GM12878 (cell line): Measurements from ENCODE around the gene CARD11. TPM values are rescaled to one million over a fixed set of nuclear protein-coding genes. Genes with fewer than 3 reads are reported as not detected.

Experiments used
- ATAC-seq: fragments of 200-7000 bp; cut with Tn5 transposase; 3 replicates; pipeline ENCODE4 v1.9.1; 2020; ENCODE audit warnings: mild to moderate bottlenecking, moderate library complexity
- BruUV-seq: library from RNA; stranded (reverse); fragments of 400-500 nt; replicated peaks from 2 replicates; lab custom pipeline; 2021; lab: Mats Ljungman, UMichigan
- CTCF ChIA-PET: fragments of 300-600 bp; sonication (Branson Sonifier 250); formaldehyde crosslinking; extraction: SDS; loops from one replicate; lab custom pipeline; 2021; ENCODE audit warnings: inconsistent platforms; lab: Yijun Ruan, JAX
- POLR2A ChIA-PET: fragments of 350-600 bp; formaldehyde crosslinking; extraction: SDS; loops from one replicate; lab custom pipeline; 2021; ENCODE audit warnings: inconsistent platforms; lab: Charles Lee
- RAD21 ChIA-PET: fragments of 300-600 bp; sonication (Branson Sonifier 250); formaldehyde crosslinking; loops from one replicate; lab custom pipeline; 2023; ENCODE audit warnings: antibody characterized with exemption; ENCODE audit not compliant: unreplicated experiment; lab: Charles Lee
- SMC1A ChIA-PET: fragments of 300-600 bp; sonication (Branson Sonifier 250); formaldehyde crosslinking; loops from one replicate; lab custom pipeline; 2023; ENCODE audit not compliant: unreplicated experiment, uncharacterized antibody; lab: Charles Lee
- DNase-seq: peaks from one replicate; pipeline ENCODE4 v3.0.0-alpha.2; 2011; ENCODE audit warnings: low read depth, low spot score
- FAIRE-seq: peaks from 3 replicates; lab custom pipeline; 2011; peaks lifted over from hg19 to GRCh38; lab: Jason Lieb, UNC
- H2AFZ ChIP-seq: 2 replicates; pipeline ENCODE4 v1.6.0; 2011; ENCODE audit warnings: low read depth, low read length, control low read depth; ENCODE audit not compliant: control insufficient read depth
- H3K27ac ChIP-seq: 2 replicates; pipeline ENCODE4 v1.5.1; 2011; ENCODE audit warnings: control low read depth; ENCODE audit not compliant: control insufficient read depth, insufficient read depth
- H3K27me3 ChIP-seq, 2 experiments: replicated peaks in 1 of 2; 2 replicates each; pipeline versions ENCODE4 v1.6.0 to v1.6.1; 2011; ENCODE audit warnings: low read length in 1 of 2; ENCODE audit not compliant: control insufficient read depth in 2 of 2, insufficient read depth in 2 of 2
- H3K36me3 ChIP-seq, 2 experiments: 2 replicates each; pipeline ENCODE4 v1.5.1; 2011; ENCODE audit warnings: low read length in 1 of 2; ENCODE audit not compliant: control insufficient read depth in 2 of 2, insufficient read depth in 2 of 2
- H3K4me1 ChIP-seq: 2 replicates; pipeline ENCODE4 v1.6.1; 2011; ENCODE audit warnings: mild to moderate bottlenecking, low read length, moderate library complexity, mixed read lengths; ENCODE audit not compliant: control insufficient read depth, insufficient read depth
- H3K4me2 ChIP-seq: 2 replicates; pipeline ENCODE4 v1.6.0; 2011; ENCODE audit warnings: control low read depth; ENCODE audit not compliant: control insufficient read depth, insufficient read depth
- H3K4me3 ChIP-seq: fragments of 200-600 bp; sonication (generic); 2 replicates; pipeline ENCODE4 v1.5.1; 2016
- H3K79me2 ChIP-seq: 2 replicates; pipeline ENCODE4 v1.6.0; 2011; ENCODE audit warnings: low read length; ENCODE audit not compliant: control insufficient read depth, insufficient read depth
- H3K9ac ChIP-seq: 2 replicates; pipeline ENCODE4 v1.8.0; 2011; ENCODE audit warnings: low read length, control low read depth, mixed read lengths; ENCODE audit not compliant: control insufficient read depth, insufficient read depth
- H3K9me3 ChIP-seq: replicated peaks from 3 replicates; pipeline ENCODE4 v1.5.1; 2011; ENCODE audit warnings: mild to moderate bottlenecking, low read length; ENCODE audit not compliant: control insufficient read depth, insufficient read depth
- H4K20me1 ChIP-seq: 2 replicates; pipeline ENCODE4 v1.6.0; 2011; ENCODE audit not compliant: control insufficient read depth, insufficient read depth
- NFIC ChIP-seq: IDR thresholded peaks from 2 replicates; pipeline ENCODE4 v1.6.1; 2012; ENCODE audit warnings: low read depth, mild to moderate bottlenecking, inconsistent platforms, low read length, moderate library complexity
- PAX8 ChIP-seq: fragments of 450-650 bp; IDR thresholded peaks from 2 replicates; pipeline ENCODE4 v1.6.1; 2017; ENCODE audit warnings: mild to moderate bottlenecking, moderate library complexity
- RAD21 ChIP-seq: IDR thresholded peaks from 2 replicates; pipeline ENCODE4 v1.6.1; 2011; ENCODE audit warnings: mild to moderate bottlenecking, low read depth, low read length, moderate library complexity; ENCODE audit not compliant: insufficient read depth
- RBBP5 ChIP-seq: fragments of 200-600 bp; sonication (generic); conservative IDR thresholded peaks from 2 replicates; pipeline ENCODE4 v1.6.1; 2016
- SMC3 ChIP-seq: IDR thresholded peaks from 2 replicates; pipeline ENCODE4 v1.6.1; 2011; ENCODE audit warnings: low read length, improper control_type of control experiment, borderline replicate concordance
- WGBS: methylation state at CpG from one replicate; pipeline ENCODE4 v1.1.6; 2016; ENCODE audit warnings: low lambda C conversion rate; ENCODE audit not compliant: insufficient replicate concordance, insufficient coverage; ENCODE audit errors: missing lambda C conversion rate; 5-methylcytosine and 5-hydroxymethylcytosine counted together
- in situ Hi-C: fragments of 300-500 bp; cut with MboI; formaldehyde crosslinking; loops from 9 replicates; pipeline ENCODE4 v1.14.3; 2018; ENCODE audit warnings: mixed read lengths
- intact Hi-C: fragments of 100-400 bp; cut with micrococcal nuclease; formaldehyde crosslinking; loops from one replicate; pipeline ENCODE4 v1.14.2; 2022; ENCODE audit not compliant: unreplicated experiment
- polyA plus RNA-seq, 11 experiments: library from polyadenylated mRNA; depleted of rRNA in 4 of 11; unstranded in 6 of 11; stranded (reverse) in 5 of 11; fragments of >200 nt; fragmentation: Nextera tagmentation in 4 of 11; fragmentation: Illumina TruSeq in 1 of 11; extraction: Ambion mirVana in 4 of 11; extraction: Trizol in 1 of 11; gene quantifications; 1 replicate in 1 of 11; 2 replicates in 10 of 11; pipeline versions ENCODE4 v1.2.1 to v1.2.3, GENCODE V29; 2011 to 2016; ENCODE audit warnings: inconsistent platforms in 2 of 11, missing spikeins in 2 of 11, low read depth in 1 of 11
- total RNA-seq, 4 experiments: library from RNA; depleted of rRNA in 3 of 4; stranded (reverse); fragments of >200 nt in 3 of 4; fragmentation: Illumina TruSeq in 1 of 4; extraction: Trizol in 1 of 4; gene quantifications; 2 replicates each; pipeline versions ENCODE4 v1.2.1 to v1.2.3, GENCODE V29; 2013 to 2021
- TF ChIP-seq, protein P1 (sequence below), 3 experiments: IDR thresholded peaks in 2 of 3; conservative IDR thresholded peaks in 1 of 3; 2 replicates each; pipeline ENCODE4 v1.5.1; 2011; ENCODE audit warnings: low read depth in 3 of 3, low read length in 3 of 3, mild to moderate bottlenecking in 3 of 3, control low read depth in 2 of 3, moderate library complexity in 2 of 3, inconsistent platforms in 1 of 3, mixed read lengths in 1 of 3; ENCODE audit not compliant: control insufficient read depth in 2 of 3, insufficient read depth in 1 of 3; ENCODE audit errors: extremely low read depth in 1 of 3

The CARD11 gene
- total and polyA plus RNA-seq, 10 of the 15 experiments (the other 5 are each of a cell fraction or from before 2014, with no cell fraction given): 0.27 to 72.0 (median 28.4) TPM

DNA sequence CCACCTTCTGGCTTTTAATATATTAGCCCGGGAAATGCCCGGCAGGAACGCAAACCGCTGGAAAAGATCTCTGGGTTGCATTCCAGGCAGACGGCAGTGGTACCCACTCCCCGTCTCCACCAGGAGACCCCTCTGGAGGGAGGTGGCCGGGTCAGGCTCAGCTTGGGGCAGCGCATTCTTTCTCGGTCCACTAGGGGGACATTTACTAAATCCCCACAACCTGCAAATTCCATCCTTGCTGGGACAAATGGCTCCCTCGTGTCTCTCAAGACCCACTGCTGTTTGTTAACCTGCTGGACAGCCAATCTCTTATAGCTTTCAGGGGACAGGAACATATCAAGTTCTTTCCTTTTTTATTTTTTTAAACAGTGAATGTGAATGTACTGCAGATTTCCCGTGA lies 45.8 kb upstream of the CARD11 start:
- SMC1A ChIA-PET: interaction anchor here (0.9 to 6.7 kb wide), 2 partner anchors 23 to 316 kb away, joined by 3 to 67 read pairs; no protein-coding TSS in a partner anchor
- Histone ChIP-seq H2AFZ (no peak overlapping the region), H3K36me3 (no peaks in the 10 kb centered on the region), H3K4me1 (peaks cover 7% of the 10 kb centered on the region), H3K79me2 (no peaks in the 10 kb centered on the region), H4K20me1 (no peaks in the 10 kb centered on the region), H3K4me3 (no peak overlapping the region), H3K27me3 (no peaks in the 10 kb centered on the region), H3K9me3 (no peaks in the 10 kb centered on the region), H3K4me2 (no peak overlapping the region), H3K9ac (no peak overlapping the region), H3K27ac (no peak overlapping the region)
- intact Hi-C loops (no loop called here), in situ Hi-C loops (no loop called here)
- peak; percentile 32; the same call in 2 of the 3 replicates for ATAC-seq
- no peak for DNase-seq
- CTCF ChIA-PET: interaction anchor here (0.7 to 2.0 kb wide), 5 partner anchors 9 to 65 kb away, joined by 3 to 6 read pairs (median 3); no protein-coding TSS in a partner anchor
- TF ChIP-seq SMC3 (0 out of 2 replicates have a peak, but pooled peaks have one; percentile 19), RAD21 (peak; percentile 17; the same call in 1 of the 2 replicates), RBBP5 (no peak), NFIC (no peak), PAX8 (no peak)
- TF ChIP-seq, protein P1, sequence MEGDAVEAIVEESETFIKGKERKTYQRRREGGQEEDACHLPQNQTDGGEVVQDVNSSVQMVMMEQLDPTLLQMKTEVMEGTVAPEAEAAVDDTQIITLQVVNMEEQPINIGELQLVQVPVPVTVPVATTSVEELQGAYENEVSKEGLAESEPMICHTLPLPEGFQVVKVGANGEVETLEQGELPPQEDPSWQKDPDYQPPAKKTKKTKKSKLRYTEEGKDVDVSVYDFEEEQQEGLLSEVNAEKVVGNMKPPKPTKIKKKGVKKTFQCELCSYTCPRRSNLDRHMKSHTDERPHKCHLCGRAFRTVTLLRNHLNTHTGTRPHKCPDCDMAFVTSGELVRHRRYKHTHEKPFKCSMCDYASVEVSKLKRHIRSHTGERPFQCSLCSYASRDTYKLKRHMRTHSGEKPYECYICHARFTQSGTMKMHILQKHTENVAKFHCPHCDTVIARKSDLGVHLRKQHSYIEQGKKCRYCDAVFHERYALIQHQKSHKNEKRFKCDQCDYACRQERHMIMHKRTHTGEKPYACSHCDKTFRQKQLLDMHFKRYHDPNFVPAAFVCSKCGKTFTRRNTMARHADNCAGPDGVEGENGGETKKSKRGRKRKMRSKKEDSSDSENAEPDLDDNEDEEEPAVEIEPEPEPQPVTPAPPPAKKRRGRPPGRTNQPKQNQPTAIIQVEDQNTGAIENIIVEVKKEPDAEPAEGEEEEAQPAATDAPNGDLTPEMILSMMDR (IDR thresholded peaks at IDR 0.05 in 2 of 3, conservative IDR thresholded peaks at IDR 0.05 in 1 of 3; ENCODE audit: control insufficient read depth in 2 of 3, extremely low read depth in 1 of 3, insufficient read depth in 1 of 3, low read depth in 3 of 3, low read length in 3 of 3): peak; percentile 17 to 52 (median 47); a peak in 5 of 6 replicates
- BruUV-seq: no TSS peak
- WGBS: 62% methylated on average over 11 of the region's 11 CpGs
- FAIRE-seq: no peak
- POLR2A ChIA-PET: no interaction called here
- RAD21 ChIA-PET: interaction anchor here (1.2 to 4.5 kb wide), 2 partner anchors 20 to 24 kb away, joined by 4 to 38 read pairs; no protein-coding TSS in a partner anchor
